ENCODE results near the gene KLHL29. TPM values are rescaled to one million over a fixed set of nuclear protein-coding genes. Genes with fewer than 3 reads are reported as not detected.

The KLHL29 gene
- total and polyA plus RNA-seq, 9 donors = 3.0 to 6.6 (median 3.9) TPM

- H3K4me1 ChIP-seq (ENCODE audit: insufficient read depth) = peaks cover 16% of the 10 kb centered on the region
- no peak overlapping the region for H3K27ac ChIP-seq
- intact Hi-C loops (cut with DNase I) = no loop called here
- no peaks in the 10 kb centered on the region for H3K9me3 ChIP-seq
- 82 to 85% (median 84%) methylated on average over 7 of the region's 7 CpGs for WGBS, 3 donors
- no peak overlapping the region for H3K4me3 ChIP-seq
- DNase-seq = peak in 1 of 5 donors; percentile 28
- H3K27me3 ChIP-seq = no peaks in the 10 kb centered on the region
- H3K36me3 ChIP-seq = no peaks in the 10 kb centered on the region
- TF ChIP-seq EP300 (IDR thresholded peaks at IDR 0.05) (no peak), POLR2A (IDR thresholded peaks at IDR 0.05) (no peak), CTCF (IDR thresholded peaks at IDR 0.05) (no peak)
Measured at GRCh38 chr2:23591111-23591510, 206.1 kb downstream of the KLHL29 start.

- peak in 1 of 5 donors; percentile 30 for DNase-seq
- intact Hi-C loops (cut with DNase I) = no loop called here
- peaks cover 16% of the 10 kb centered on the region for H3K4me1 ChIP-seq (ENCODE audit: insufficient read depth)
- TF ChIP-seq POLR2A (IDR thresholded peaks at IDR 0.05) = no peak
- TF ChIP-seq CTCF (IDR thresholded peaks at IDR 0.05) = no peak
- no peak for TF ChIP-seq EP300 (IDR thresholded peaks at IDR 0.05)
- no peaks in the 10 kb centered on the region for H3K36me3 ChIP-seq
- no peak overlapping the region for H3K27ac ChIP-seq
- no peaks in the 10 kb centered on the region for H3K9me3 ChIP-seq
- 95 to 99% (median 95%) methylated on average over 9 of the region's 9 CpGs for WGBS, 3 donors
- H3K27me3 ChIP-seq = no peaks in the 10 kb centered on the region
- H3K4me3 ChIP-seq = no peak overlapping the region
Measured at GRCh38 chr2:23592061-23592685, 207.2 kb downstream of the KLHL29 start.

- no peaks in the 10 kb centered on the region for H3K27me3 ChIP-seq
- peak in 1 of 5 donors; percentile 24 for DNase-seq
- WGBS, 3 donors = 70 to 83% (median 77%) methylated on average over 12 of the region's 12 CpGs
- TF ChIP-seq EP300 (IDR thresholded peaks at IDR 0.05) = no peak
- TF ChIP-seq CTCF (IDR thresholded peaks at IDR 0.05) = no peak
- TF ChIP-seq POLR2A (IDR thresholded peaks at IDR 0.05) = no peak
- H3K9me3 ChIP-seq = no peaks in the 10 kb centered on the region
- no peak overlapping the region for H3K4me3 ChIP-seq
- no peak overlapping the region for H3K27ac ChIP-seq
- intact Hi-C loops (cut with DNase I) = no loop called here
- H3K4me1 ChIP-seq (ENCODE audit: insufficient read depth) = peaks cover 16% of the 10 kb centered on the region
- H3K36me3 ChIP-seq = no peaks in the 10 kb centered on the region
Measured at GRCh38 chr2:23592898-23593751, 208.1 kb downstream of the KLHL29 start.

GRCh38 chr2:23593752-23594459 lies 208.9 kb downstream of the KLHL29 start:
- Histone ChIP-seq H3K9me3 (no peaks in the 10 kb centered on the region), H3K27ac (no peak overlapping the region), H3K36me3 (no peaks in the 10 kb centered on the region), H3K27me3 (no peaks in the 10 kb centered on the region), H3K4me1 (ENCODE audit: insufficient read depth) (peaks cover 16% of the 10 kb centered on the region), H3K4me3 (no peak overlapping the region)
- intact Hi-C loops (cut with DNase I) = no loop called here
- DNase-seq = peak in 3 of 5 donors; percentile 25 to 62 (median 33)
- WGBS, 3 donors = 38 to 60% (median 46%) methylated on average over 20 to 21 of the region's 21 CpGs
- no peak for TF ChIP-seq CTCF (IDR thresholded peaks at IDR 0.05)
- TF ChIP-seq EP300 (IDR thresholded peaks at IDR 0.05) = no peak
- TF ChIP-seq POLR2A (IDR thresholded peaks at IDR 0.05) = no peak

Data from ovary (tissue), 9 donors.